ENCODE results near the gene RHBDD2.

DNA sequence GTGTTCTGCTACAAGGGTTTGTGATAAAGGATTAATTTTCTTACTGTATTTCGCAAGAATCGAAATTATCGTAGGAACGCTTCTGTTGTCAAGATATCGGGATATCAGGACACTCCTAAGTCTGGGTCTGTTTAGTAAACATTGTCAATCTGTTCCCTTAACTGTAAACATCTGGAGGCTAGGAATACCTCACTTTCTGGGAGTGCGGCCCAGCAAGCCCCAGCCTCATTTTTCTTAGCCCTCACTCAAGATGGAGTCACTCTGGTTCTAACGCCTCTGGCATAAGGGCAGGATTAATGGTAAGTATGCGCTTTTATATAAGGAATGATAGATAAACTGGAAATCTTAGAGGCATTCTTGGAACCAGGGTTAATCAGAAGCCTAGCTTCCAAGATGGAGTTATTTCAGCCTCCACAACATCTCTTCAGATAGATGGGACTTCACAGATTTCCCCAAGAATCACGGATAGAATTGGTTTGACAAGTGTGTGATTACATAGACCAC is 35.2 kb upstream of the RHBDD2 start:
- TF ChIP-seq, protein P1, sequence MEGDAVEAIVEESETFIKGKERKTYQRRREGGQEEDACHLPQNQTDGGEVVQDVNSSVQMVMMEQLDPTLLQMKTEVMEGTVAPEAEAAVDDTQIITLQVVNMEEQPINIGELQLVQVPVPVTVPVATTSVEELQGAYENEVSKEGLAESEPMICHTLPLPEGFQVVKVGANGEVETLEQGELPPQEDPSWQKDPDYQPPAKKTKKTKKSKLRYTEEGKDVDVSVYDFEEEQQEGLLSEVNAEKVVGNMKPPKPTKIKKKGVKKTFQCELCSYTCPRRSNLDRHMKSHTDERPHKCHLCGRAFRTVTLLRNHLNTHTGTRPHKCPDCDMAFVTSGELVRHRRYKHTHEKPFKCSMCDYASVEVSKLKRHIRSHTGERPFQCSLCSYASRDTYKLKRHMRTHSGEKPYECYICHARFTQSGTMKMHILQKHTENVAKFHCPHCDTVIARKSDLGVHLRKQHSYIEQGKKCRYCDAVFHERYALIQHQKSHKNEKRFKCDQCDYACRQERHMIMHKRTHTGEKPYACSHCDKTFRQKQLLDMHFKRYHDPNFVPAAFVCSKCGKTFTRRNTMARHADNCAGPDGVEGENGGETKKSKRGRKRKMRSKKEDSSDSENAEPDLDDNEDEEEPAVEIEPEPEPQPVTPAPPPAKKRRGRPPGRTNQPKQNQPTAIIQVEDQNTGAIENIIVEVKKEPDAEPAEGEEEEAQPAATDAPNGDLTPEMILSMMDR (IDR thresholded peaks at IDR 0.05) = no peak
- TF ChIP-seq POLR2A (IDR thresholded peaks at IDR 0.05) = no peak

Data from gastroesophageal sphincter (tissue), 3 donors.